NB4 (cell line): ENCODE results near the gene ITSN1.

Source experiments
- CTCF ChIP-seq: IDR thresholded peaks from one replicate; pipeline ENCODE4 v1.5.1; 2012; ENCODE audit warnings: low read depth, low read length
- POLR2A ChIP-seq: IDR thresholded peaks from 2 replicates; pipeline ENCODE4 v1.6.1; 2011; ENCODE audit warnings: mild to moderate bottlenecking; ENCODE audit not compliant: insufficient read length; ENCODE audit errors: extremely low read depth

GRCh38 chr21:33816174-33816573, 173.9 kb downstream of the ITSN1 start:
- TF ChIP-seq CTCF (no peak), POLR2A (no peak)
